RWPE2 (cell line): ENCODE measurements around the gene UBASH3B.

Source experiments
- ATAC-seq: fragments of 200-7000 bp; cut with Tn5 transposase; 3 replicates; pipeline ENCODE4 v1.9.1; 2021; ENCODE audit warnings: low read depth
- DNase-seq: peaks from one replicate; pipeline ENCODE4 v3.0.0-alpha.2; 2020; ENCODE audit warnings: low spot score
- H3K27ac ChIP-seq: fragments of 450-650 bp; 2 replicates; pipeline ENCODE4 v1.5.1; 2017; ENCODE audit warnings: mild to moderate bottlenecking; ENCODE audit not compliant: poor library complexity, severe bottlenecking
- H3K27me3 ChIP-seq: fragments of 250-450 bp; sonication (Bioruptor Pico); 2 replicates; pipeline ENCODE4 v1.5.1; 2021; ENCODE audit warnings: mild to moderate bottlenecking, moderate library complexity; ENCODE audit not compliant: insufficient read depth, poor library complexity, severe bottlenecking
- H3K36me3 ChIP-seq: fragments of 250-450 bp; sonication (Bioruptor Pico); 2 replicates; pipeline ENCODE4 v1.5.1; 2020; ENCODE audit warnings: low read depth, mild to moderate bottlenecking, moderate library complexity
- H3K4me1 ChIP-seq: fragments of 250-450 bp; sonication (Bioruptor Pico); 2 replicates; pipeline ENCODE4 v1.5.1; 2021; ENCODE audit warnings: mild to moderate bottlenecking, moderate library complexity; ENCODE audit not compliant: insufficient read depth, poor library complexity, severe bottlenecking
- H3K4me3 ChIP-seq: fragments of 250-450 bp; sonication (Bioruptor Pico); 2 replicates; pipeline ENCODE4 v1.5.1; 2021; ENCODE audit warnings: mild to moderate bottlenecking, moderate library complexity; ENCODE audit not compliant: severe bottlenecking
- H3K9me3 ChIP-seq: fragments of 250-450 bp; sonication (Bioruptor Pico); 2 replicates; pipeline ENCODE4 v1.5.1; 2021; ENCODE audit warnings: mild to moderate bottlenecking, moderate library complexity; ENCODE audit not compliant: severe bottlenecking
- TF ChIP-seq, protein P1 (sequence below): fragments of 450-650 bp; IDR thresholded peaks from one replicate; pipeline ENCODE4 v1.5.1; 2017; ENCODE audit warnings: mild to moderate bottlenecking, moderate library complexity; ENCODE audit not compliant: poor library complexity, severe bottlenecking

Gene UBASH3B

DNA sequence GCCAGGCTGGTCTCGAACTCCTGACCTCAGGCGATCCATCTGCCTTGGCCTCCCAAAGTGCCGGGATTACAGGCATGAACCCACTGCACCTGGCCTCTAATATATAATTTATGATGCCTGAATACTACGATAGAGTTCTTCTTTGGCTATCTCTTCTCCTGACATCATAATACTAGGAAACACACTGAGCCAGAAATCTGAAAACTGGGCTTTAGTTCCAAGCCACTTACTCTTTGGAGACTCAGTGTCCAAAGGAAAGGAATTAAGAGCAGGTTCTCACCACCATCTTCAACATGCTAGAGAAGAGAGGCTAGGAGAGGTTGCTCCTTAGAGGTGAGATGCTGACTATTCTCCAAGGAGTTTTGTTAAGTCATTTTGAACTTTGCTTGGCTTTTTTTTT is 52.4 kb downstream of the UBASH3B start:
- Histone ChIP-seq H3K27me3 (no peaks in the 10 kb centered on the region), H3K36me3 (no peaks in the 10 kb centered on the region), H3K4me3 (no peak overlapping the region), H3K4me1 (peaks cover 22% of the 10 kb centered on the region), H3K27ac (peak overlapping the region; percentile 22), H3K9me3 (no peaks in the 10 kb centered on the region)
- DNase-seq = no peak
- ATAC-seq = no peak
- TF ChIP-seq, protein P1, sequence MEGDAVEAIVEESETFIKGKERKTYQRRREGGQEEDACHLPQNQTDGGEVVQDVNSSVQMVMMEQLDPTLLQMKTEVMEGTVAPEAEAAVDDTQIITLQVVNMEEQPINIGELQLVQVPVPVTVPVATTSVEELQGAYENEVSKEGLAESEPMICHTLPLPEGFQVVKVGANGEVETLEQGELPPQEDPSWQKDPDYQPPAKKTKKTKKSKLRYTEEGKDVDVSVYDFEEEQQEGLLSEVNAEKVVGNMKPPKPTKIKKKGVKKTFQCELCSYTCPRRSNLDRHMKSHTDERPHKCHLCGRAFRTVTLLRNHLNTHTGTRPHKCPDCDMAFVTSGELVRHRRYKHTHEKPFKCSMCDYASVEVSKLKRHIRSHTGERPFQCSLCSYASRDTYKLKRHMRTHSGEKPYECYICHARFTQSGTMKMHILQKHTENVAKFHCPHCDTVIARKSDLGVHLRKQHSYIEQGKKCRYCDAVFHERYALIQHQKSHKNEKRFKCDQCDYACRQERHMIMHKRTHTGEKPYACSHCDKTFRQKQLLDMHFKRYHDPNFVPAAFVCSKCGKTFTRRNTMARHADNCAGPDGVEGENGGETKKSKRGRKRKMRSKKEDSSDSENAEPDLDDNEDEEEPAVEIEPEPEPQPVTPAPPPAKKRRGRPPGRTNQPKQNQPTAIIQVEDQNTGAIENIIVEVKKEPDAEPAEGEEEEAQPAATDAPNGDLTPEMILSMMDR = no peak

DNA sequence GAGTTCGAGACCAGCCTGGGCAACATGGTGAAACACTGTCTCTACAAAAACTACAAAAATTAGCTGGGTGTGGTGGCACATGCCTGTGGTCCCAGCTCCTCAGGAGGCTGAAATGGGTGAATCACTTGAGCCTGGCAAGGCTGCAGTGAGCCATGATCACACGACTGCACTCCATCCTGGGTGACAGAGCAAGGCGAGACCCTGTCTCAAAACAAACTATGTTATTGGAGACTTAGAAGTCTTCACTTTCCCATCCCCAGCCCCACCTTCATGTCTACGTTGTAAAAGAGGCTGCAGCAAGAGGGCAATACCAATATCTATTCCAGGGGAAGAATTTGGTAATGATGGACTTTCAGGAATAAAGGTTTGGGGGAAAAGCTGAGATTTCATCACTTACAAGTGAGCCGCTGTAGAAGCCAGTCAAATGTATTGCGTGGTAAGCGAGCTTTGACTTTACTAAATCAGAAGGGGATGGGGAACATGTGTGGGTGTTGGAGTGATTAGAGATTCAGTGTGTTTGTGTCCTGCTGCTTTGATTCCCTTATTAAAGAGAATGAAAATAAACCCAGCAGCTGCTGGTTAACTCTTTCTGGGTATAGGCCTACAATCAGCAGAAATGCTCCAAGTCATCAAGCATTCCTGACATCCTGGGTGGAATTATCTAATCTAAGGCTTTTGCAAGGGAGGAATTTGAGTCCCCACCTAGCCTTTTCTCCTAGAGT is 53.7 kb downstream of the UBASH3B start:
- Histone ChIP-seq H3K27ac (peak overlapping the region; percentile 22), H3K36me3 (no peaks in the 10 kb centered on the region), H3K4me3 (no peak overlapping the region), H3K9me3 (no peaks in the 10 kb centered on the region), H3K27me3 (no peaks in the 10 kb centered on the region), H3K4me1 (peaks cover 22% of the 10 kb centered on the region)
- no peak for DNase-seq
- peak; percentile 83 for ATAC-seq
- TF ChIP-seq, protein P1 = no peak

DNA sequence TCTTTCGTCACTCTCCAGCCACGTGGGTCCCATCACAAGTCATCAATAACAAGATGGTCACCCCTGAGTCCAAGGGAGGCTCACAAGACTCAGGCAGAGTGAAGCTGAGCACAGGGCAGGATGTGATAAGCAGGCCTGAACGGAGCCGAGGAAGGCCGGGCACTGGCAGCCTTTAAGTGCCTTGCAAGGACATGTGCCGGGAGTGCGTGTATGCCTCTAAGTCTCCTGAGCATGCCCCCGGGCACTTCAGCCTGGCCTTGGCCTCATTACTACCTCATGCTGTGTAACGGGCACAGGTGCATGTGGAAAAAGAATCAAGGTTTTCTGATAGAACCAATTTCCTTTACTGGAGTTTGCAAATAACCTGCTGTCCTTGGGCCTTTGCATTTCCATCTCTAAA is 55.8 kb downstream of the UBASH3B start:
- TF ChIP-seq, protein P1 = no peak
- H3K27ac ChIP-seq = no peak overlapping the region
- H3K4me3 ChIP-seq = no peak overlapping the region
- peaks cover 20% of the 10 kb centered on the region for H3K4me1 ChIP-seq
- no peaks in the 10 kb centered on the region for H3K9me3 ChIP-seq
- DNase-seq (no peak), ATAC-seq (no peak)
- no peaks in the 10 kb centered on the region for H3K36me3 ChIP-seq
- H3K27me3 ChIP-seq = no peaks in the 10 kb centered on the region

- ATAC-seq = no peak
- Histone ChIP-seq H3K27ac (no peak overlapping the region), H3K9me3 (no peaks in the 10 kb centered on the region), H3K27me3 (no peaks in the 10 kb centered on the region), H3K4me3 (no peak overlapping the region), H3K36me3 (no peaks in the 10 kb centered on the region), H3K4me1 (peaks cover 15% of the 10 kb centered on the region)
- no peak for DNase-seq
- TF ChIP-seq, protein P1 = no peak
Observed at GRCh38 chr11:122711831-122712381, 56.4 kb downstream of the UBASH3B start.

DNA sequence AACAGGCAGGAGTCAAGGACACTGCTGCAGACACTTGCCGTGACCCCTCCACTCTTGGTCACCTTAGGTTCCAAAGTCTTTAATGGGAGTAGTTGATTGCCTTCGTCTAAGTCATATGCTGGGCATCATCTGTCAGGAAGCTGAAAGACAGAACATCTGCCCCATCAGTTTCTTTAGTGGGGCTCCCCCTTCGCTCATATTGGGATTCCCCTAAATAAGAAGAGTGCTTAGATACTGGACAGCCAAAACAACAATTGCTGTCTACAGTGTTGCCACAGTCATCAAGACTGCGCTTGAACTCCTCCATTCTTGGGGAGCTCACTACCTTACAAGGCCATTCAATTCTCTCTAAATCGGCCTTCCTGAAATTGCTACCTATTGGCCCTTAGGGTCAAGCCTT is 58.5 kb downstream of the UBASH3B start:
- DNase-seq = no peak
- peaks cover 3% of the 10 kb centered on the region for H3K4me1 ChIP-seq
- no peak for ATAC-seq
- no peaks in the 10 kb centered on the region for H3K9me3 ChIP-seq
- H3K4me3 ChIP-seq = no peak overlapping the region
- no peak overlapping the region for H3K27ac ChIP-seq
- no peaks in the 10 kb centered on the region for H3K27me3 ChIP-seq
- no peaks in the 10 kb centered on the region for H3K36me3 ChIP-seq
- TF ChIP-seq, protein P1 = no peak
